Measurements from ENCODE around the gene PCDHB7.
"Not testable (repeated sequence)": the region's sequence is repeated elsewhere in the genome, so short reads cannot be mapped to it uniquely, and the experiment has no call there.

The PCDHB7 gene

DNA sequence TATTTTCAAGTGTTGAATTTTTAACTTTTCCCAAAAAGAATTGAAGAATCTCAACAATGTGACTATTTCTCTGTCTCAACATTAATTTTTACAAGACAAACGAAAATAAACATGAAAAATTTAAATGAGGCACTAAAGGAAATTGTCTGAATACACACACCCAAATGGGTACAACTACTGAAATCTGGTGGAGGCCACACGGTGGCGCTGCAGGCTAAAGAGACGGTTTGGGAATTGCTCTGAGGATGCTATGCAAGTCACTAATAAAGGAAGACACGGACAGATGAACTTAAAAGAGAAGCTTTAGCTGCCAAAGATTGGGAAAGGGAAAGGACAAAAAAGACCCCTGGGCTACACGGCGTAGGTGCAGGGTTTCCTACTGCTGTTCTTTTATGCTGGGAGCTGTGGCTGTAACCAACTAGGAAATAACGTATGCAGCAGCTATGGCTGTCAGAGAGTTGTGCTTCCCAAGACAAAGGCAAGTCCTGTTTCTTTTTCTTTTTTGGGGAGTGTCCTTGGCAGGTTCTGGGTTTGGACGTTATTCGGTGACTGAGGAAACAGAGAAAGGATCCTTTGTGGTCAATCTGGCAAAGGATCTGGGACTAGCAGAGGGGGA is 19.8 kb downstream of the PCDHB7 start, which contains the start of gene PCDHB10:
PCDHB10 (plus strand) TSS at position 244 of the 616 bp plus-strand sequence; CDS start at position 444, 200 bp downstream.
- Histone ChIP-seq H4K20me1 (ENCODE audit: insufficient read depth, low read length) (no peaks in the 10 kb centered on the region), H3K27me3 (ENCODE audit: low read depth, low read length) (no peaks in the 10 kb centered on the region), H3K79me2 (ENCODE audit: low read length) (no peaks in the 10 kb centered on the region), H3K4me3 (ENCODE audit: low read length) (no peak within 1 kb of the TSS), H3K4me1 (ENCODE audit: low read length) (no peaks in the 10 kb centered on the region), H2AFZ (ENCODE audit: low read depth, low read length) (no peak within 1 kb of the TSS), H3K9ac (ENCODE audit: low read length) (no peak within 1 kb of the TSS), H3K9me3 (ENCODE audit: insufficient read depth, low read length) (no peaks in the 10 kb centered on the region), H3K4me2 (ENCODE audit: low read length) (no peak within 1 kb of the TSS), H3K27ac (ENCODE audit: low read length) (no peak within 1 kb of the TSS), H3K36me3 (replicated peaks; ENCODE audit: low read depth, low read length) (no peaks in the 10 kb centered on the region)
- TF ChIP-seq EZH2phosphoT487 (IDR thresholded peaks at IDR 0.05; ENCODE audit: low read depth), result no peak
- TF ChIP-seq, protein P1, sequence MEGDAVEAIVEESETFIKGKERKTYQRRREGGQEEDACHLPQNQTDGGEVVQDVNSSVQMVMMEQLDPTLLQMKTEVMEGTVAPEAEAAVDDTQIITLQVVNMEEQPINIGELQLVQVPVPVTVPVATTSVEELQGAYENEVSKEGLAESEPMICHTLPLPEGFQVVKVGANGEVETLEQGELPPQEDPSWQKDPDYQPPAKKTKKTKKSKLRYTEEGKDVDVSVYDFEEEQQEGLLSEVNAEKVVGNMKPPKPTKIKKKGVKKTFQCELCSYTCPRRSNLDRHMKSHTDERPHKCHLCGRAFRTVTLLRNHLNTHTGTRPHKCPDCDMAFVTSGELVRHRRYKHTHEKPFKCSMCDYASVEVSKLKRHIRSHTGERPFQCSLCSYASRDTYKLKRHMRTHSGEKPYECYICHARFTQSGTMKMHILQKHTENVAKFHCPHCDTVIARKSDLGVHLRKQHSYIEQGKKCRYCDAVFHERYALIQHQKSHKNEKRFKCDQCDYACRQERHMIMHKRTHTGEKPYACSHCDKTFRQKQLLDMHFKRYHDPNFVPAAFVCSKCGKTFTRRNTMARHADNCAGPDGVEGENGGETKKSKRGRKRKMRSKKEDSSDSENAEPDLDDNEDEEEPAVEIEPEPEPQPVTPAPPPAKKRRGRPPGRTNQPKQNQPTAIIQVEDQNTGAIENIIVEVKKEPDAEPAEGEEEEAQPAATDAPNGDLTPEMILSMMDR (IDR thresholded peaks at IDR 0.05; ENCODE audit: low read depth, low read length), result peak; percentile 64

DNA sequence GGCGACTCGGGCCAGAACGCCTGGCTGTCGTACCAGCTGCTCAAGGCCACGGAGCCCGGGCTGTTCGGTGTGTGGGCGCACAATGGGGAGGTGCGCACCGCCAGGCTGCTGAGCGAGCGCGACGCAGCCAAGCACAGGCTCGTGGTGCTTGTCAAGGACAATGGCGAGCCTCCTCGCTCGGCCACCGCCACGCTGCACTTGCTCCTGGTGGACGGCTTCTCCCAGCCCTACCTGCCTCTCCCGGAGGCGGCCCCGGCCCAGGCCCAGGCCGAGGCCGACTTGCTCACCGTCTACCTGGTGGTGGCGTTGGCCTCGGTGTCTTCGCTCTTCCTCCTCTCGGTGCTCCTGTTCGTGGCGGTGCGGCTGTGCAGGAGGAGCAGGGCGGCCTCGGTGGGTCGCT is 21.9 kb downstream of the PCDHB7 start:
- H3K9ac ChIP-seq (ENCODE audit: low read length); H3K9me3 ChIP-seq (ENCODE audit: insufficient read depth, low read length); H3K4me2 ChIP-seq (ENCODE audit: low read length); H3K4me1 ChIP-seq (ENCODE audit: low read length); H3K79me2 ChIP-seq (ENCODE audit: low read length); H3K4me3 ChIP-seq (ENCODE audit: low read length); H2AFZ ChIP-seq (ENCODE audit: low read depth, low read length); H3K36me3 ChIP-seq (replicated peaks; ENCODE audit: low read depth, low read length); H4K20me1 ChIP-seq (ENCODE audit: insufficient read depth, low read length); H3K27me3 ChIP-seq (ENCODE audit: low read depth, low read length); H3K27ac ChIP-seq (ENCODE audit: low read length): not testable (repeated sequence)

DNA sequence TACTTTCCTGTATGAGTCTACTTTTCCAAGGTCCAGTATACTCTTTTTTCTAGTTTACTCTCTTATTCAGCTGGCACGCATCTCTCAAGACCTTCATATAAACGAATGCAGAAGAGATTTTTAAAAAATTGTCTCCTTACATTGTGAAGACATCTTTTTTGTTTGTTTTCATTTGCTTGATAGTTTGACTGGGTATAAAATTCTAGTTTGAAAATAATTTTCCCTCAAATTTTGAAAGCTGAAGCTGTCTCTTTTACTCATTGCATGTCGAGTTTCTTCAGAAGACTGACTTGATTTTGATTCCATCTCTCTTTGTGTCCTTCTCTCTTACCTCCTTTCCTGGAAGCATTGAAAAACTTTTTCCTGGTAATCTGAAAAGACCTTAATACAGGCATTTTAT is 23.9 kb downstream of the PCDHB7 start:
- Histone ChIP-seq H3K9ac (ENCODE audit: low read length) (no peak overlapping the region), H4K20me1 (ENCODE audit: insufficient read depth, low read length) (no peaks in the 10 kb centered on the region), H3K27me3 (ENCODE audit: low read depth, low read length) (no peaks in the 10 kb centered on the region), H2AFZ (ENCODE audit: low read depth, low read length) (no peak overlapping the region), H3K36me3 (replicated peaks; ENCODE audit: low read depth, low read length) (no peaks in the 10 kb centered on the region), H3K4me2 (ENCODE audit: low read length) (no peak overlapping the region), H3K9me3 (ENCODE audit: insufficient read depth, low read length) (no peaks in the 10 kb centered on the region), H3K27ac (ENCODE audit: low read length) (no peak overlapping the region), H3K79me2 (ENCODE audit: low read length) (no peaks in the 10 kb centered on the region), H3K4me3 (ENCODE audit: low read length) (no peak overlapping the region), H3K4me1 (ENCODE audit: low read length) (no peaks in the 10 kb centered on the region)
- no peak for TF ChIP-seq EZH2phosphoT487 (IDR thresholded peaks at IDR 0.05; ENCODE audit: low read depth)
- TF ChIP-seq, protein P1 (IDR thresholded peaks at IDR 0.05; ENCODE audit: low read depth, low read length), result no peak

DNA sequence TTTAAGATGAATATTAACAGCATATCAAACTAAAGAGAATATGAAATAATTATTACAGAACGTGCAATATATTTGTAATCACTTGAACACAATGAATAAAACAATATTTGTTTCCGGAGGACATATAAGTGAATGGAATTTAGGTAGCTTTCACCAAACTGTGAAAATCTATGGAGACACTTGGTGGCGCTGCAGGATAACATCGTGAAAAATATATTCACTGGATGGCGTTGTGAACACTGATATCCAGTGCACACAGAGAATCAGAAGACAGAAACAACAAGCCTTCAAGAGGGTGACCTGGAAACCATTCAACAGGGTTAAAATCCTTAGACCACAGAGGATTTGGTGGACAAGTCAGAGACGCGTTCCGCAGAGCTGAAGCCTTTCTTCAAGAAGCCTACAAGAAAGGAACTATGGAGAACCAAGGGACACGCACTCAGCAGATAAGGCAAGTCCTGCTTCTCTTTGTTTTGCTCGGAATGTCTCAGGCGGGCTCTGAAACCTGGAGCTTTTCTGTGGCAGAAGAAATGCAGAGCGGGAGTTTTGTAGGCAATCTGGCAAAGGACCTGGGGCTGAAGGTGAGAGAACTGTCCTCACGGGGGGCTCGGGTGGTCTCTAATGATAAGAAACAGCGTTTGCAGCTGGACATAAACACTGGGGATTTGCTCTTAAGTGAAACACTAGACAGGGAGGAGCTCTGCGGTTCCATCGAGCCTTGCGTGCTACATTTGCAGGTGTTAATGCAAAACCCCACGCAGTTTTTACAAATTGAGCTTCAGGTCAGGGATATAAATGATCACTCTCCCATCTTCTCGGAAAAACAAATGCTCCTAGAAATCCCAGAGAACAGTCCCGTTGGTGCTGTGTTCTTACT is 27.2 kb downstream of the PCDHB7 start, which contains the start of gene PCDHB11:
PCDHB11 (plus strand) TSS at position 269 of the 877 bp plus-strand sequence; CDS start at position 417, 148 bp downstream.
- H3K27me3 ChIP-seq (ENCODE audit: low read depth, low read length), result no peaks in the 10 kb centered on the region
- no peaks in the 10 kb centered on the region for H4K20me1 ChIP-seq (ENCODE audit: insufficient read depth, low read length)
- no peaks in the 10 kb centered on the region for H3K36me3 ChIP-seq (replicated peaks; ENCODE audit: low read depth, low read length)
- H3K4me1 ChIP-seq (ENCODE audit: low read length), result no peaks in the 10 kb centered on the region
- no peak within 1 kb of the TSS for H3K4me3 ChIP-seq (ENCODE audit: low read length)
- H3K9me3 ChIP-seq (ENCODE audit: insufficient read depth, low read length), result no peaks in the 10 kb centered on the region
- no peak for TF ChIP-seq EZH2phosphoT487 (IDR thresholded peaks at IDR 0.05; ENCODE audit: low read depth)
- TF ChIP-seq, protein P1 (IDR thresholded peaks at IDR 0.05; ENCODE audit: low read depth, low read length), result peak; percentile 31
- no peak within 1 kb of the TSS for H3K27ac ChIP-seq (ENCODE audit: low read length)
- H3K79me2 ChIP-seq (ENCODE audit: low read length), result no peaks in the 10 kb centered on the region
- no peak within 1 kb of the TSS for H3K9ac ChIP-seq (ENCODE audit: low read length)
- no peak within 1 kb of the TSS for H3K4me2 ChIP-seq (ENCODE audit: low read length)
- H2AFZ ChIP-seq (ENCODE audit: low read depth, low read length), result no peak within 1 kb of the TSS

DNA sequence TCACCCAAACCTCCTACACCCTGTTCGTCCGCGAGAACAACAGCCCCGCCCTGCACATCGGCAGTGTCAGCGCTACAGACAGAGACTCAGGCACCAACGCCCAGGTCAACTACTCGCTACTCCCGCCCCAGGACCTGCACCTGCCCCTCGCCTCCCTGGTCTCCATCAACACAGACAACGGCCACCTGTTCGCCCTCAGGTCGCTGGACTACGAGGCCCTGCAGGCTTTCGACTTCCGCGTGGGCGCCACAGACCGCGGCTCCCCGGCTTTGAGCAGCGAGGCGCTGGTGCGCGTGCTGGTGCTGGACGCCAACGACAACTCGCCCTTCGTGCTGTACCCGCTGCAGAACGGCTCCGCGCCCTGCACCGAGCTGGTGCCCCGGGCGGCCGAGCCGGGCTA is 28.7 kb downstream of the PCDHB7 start:
- H3K36me3 ChIP-seq (replicated peaks; ENCODE audit: low read depth, low read length); H3K4me2 ChIP-seq (ENCODE audit: low read length): not testable (repeated sequence)

DNA sequence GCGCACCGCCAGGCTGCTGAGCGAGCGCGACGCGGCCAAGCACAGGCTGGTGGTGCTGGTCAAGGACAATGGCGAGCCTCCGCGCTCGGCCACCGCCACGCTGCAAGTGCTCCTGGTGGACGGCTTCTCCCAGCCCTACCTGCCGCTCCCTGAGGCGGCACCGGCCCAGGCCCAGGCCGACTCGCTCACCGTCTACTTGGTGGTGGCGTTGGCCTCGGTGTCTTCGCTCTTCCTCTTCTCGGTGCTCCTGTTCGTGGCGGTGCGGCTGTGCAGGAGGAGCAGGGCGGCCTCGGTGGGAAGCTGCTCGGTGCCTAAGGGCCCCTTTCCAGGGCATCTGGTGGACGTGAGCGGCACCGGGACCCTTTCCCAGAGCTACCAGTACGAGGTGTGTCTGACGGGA is 29.2 kb downstream of the PCDHB7 start:
- not testable (repeated sequence) for H3K9me3 ChIP-seq (ENCODE audit: insufficient read depth, low read length); H2AFZ ChIP-seq (ENCODE audit: low read depth, low read length); H3K9ac ChIP-seq (ENCODE audit: low read length); H3K4me2 ChIP-seq (ENCODE audit: low read length); H4K20me1 ChIP-seq (ENCODE audit: insufficient read depth, low read length); H3K36me3 ChIP-seq (replicated peaks; ENCODE audit: low read depth, low read length); H3K27ac ChIP-seq (ENCODE audit: low read length); H3K27me3 ChIP-seq (ENCODE audit: low read depth, low read length); H3K4me3 ChIP-seq (ENCODE audit: low read length); H3K79me2 ChIP-seq (ENCODE audit: low read length); H3K4me1 ChIP-seq (ENCODE audit: low read length)

More for the DNA sequence above, 28.7 kb downstream of the PCDHB7 start:
- H3K9me3 ChIP-seq (ENCODE audit: insufficient read depth, low read length); H3K27me3 ChIP-seq (ENCODE audit: low read depth, low read length); H3K79me2 ChIP-seq (ENCODE audit: low read length); H3K9ac ChIP-seq (ENCODE audit: low read length); H3K4me1 ChIP-seq (ENCODE audit: low read length); H4K20me1 ChIP-seq (ENCODE audit: insufficient read depth, low read length); H3K4me3 ChIP-seq (ENCODE audit: low read length); H2AFZ ChIP-seq (ENCODE audit: low read depth, low read length); H3K27ac ChIP-seq (ENCODE audit: low read length): not testable (repeated sequence)

All from OCI-LY3 (cell line).